ENCODE measurements around the gene SLC16A7.

DNA sequence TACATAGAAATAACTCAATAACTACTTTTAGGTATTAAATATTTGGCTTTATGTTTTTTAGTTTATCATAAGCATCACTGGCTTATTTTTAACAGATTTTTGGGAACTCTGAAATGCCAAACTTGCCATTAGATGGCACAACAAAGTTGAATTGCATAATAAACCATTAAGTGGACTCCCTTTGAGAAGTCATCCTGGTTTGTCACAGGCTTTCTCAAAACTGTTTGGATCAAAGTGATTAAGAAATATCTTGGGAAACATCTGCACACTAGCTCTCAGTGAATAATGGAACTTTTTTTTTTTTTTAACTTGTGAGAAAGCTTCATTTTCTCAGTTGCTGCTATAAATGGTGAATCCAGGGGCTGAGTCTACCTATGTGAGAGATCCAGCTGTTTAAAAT, 4.3 kb downstream of the SLC16A7 start:
- TF ChIP-seq, protein P1, sequence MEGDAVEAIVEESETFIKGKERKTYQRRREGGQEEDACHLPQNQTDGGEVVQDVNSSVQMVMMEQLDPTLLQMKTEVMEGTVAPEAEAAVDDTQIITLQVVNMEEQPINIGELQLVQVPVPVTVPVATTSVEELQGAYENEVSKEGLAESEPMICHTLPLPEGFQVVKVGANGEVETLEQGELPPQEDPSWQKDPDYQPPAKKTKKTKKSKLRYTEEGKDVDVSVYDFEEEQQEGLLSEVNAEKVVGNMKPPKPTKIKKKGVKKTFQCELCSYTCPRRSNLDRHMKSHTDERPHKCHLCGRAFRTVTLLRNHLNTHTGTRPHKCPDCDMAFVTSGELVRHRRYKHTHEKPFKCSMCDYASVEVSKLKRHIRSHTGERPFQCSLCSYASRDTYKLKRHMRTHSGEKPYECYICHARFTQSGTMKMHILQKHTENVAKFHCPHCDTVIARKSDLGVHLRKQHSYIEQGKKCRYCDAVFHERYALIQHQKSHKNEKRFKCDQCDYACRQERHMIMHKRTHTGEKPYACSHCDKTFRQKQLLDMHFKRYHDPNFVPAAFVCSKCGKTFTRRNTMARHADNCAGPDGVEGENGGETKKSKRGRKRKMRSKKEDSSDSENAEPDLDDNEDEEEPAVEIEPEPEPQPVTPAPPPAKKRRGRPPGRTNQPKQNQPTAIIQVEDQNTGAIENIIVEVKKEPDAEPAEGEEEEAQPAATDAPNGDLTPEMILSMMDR (conservative IDR thresholded peaks at IDR 0.05; ENCODE audit: low read length): no peak
- no peak for TF ChIP-seq EZH2phosphoT487 (IDR thresholded peaks at IDR 0.05; ENCODE audit: borderline replicate concordance, low read depth, low read length)

All from OCI-LY7 (cell line).